Activated CD8-positive, alpha-beta memory T cell treated with anti-CD3 and anti-CD28 coated beads for 24 hours (primary cell): ENCODE data around the gene MAGEA3.
"Not testable (repeated sequence)": the region's sequence is repeated elsewhere in the genome, so short reads cannot be mapped to it uniquely, and the experiment has no call there.

Experiments
- DNase-seq: peaks from one replicate; pipeline ENCODE4 v3.0.0-alpha.2; 2020

The MAGEA3 gene

DNA sequence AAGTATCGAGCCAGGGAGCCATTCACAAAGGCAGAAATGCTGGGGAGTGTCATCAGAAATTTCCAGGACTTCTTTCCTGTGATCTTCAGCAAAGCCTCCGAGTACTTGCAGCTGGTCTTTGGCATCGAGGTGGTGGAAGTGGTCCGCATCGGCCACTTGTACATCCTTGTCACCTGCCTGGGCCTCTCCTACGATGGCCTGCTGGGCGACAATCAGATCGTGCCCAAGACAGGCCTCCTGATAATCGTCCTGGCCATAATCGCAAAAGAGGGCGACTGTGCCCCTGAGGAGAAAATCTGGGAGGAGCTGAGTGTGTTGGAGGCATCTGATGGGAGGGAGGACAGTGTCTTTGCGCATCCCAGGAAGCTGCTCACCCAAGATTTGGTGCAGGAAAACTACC lies 37.9 kb downstream of the MAGEA3 start:
- DNase-seq, result not testable (repeated sequence)

DNA sequence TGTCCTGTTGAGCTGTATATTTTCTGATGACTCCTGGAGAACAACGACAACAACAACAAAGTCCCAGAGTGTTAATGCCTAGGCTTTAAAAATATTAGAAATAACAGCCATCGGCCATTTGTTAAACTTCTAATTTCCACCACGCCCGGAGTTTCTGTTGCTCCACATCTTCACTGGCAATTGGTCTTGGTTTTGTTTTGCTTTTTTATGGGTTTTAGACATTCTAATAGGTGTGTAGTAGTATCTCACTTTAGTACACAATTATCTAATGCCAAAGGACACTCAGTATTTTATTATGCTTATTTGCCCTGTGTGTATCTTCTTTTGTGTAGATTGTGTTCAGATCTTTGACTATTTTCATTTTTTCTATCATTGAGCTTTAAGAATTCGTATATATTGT lies 40.0 kb downstream of the MAGEA3 start:
- DNase-seq, result no peak
